Breast epithelium (tissue), 3 donors: ENCODE measurements around the gene HS6ST3.

Experiments used
- POLR2A ChIP-seq: fragments of 450-650 bp; IDR thresholded peaks from one replicate; pipeline ENCODE4 v1.6.1; 2016; ENCODE audit warnings: antibody characterized with exemption, mild to moderate bottlenecking, moderate library complexity
- POLR2AphosphoS5 ChIP-seq, 3 donors: sonication (generic); formaldehyde crosslinking; IDR thresholded peaks; one replicate each; pipeline ENCODE4 v1.6.1; 2017; ENCODE audit warnings: antibody characterized with exemption in 3 of 3
- TF ChIP-seq, protein P1 (sequence below), 3 donors: fragments of 450-650 bp; IDR thresholded peaks; one replicate each; pipeline ENCODE4 v1.5.1; 2016 to 2017; ENCODE audit warnings: antibody characterized with exemption in 3 of 3, mild to moderate bottlenecking in 3 of 3, moderate library complexity in 3 of 3

DNA sequence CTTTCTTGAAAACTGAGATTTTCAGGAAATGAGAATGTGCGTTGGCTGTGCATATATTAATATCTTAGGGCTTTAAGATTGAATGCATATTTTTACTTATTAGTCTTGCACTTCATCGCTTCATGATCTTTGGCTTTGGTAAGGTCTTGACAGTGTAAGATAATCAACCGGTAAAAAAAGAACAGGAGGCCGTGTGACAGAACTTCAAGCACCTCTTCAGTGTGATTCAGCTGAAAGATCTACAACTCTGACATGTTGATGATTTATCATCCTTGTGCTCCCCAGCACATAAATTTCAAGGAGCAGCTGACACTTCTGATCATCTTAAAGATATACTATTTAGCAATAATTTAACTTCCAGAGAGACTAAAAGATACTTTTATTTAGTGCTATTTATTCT, 195.1 kb downstream of the HS6ST3 start:
- TF ChIP-seq, protein P1, sequence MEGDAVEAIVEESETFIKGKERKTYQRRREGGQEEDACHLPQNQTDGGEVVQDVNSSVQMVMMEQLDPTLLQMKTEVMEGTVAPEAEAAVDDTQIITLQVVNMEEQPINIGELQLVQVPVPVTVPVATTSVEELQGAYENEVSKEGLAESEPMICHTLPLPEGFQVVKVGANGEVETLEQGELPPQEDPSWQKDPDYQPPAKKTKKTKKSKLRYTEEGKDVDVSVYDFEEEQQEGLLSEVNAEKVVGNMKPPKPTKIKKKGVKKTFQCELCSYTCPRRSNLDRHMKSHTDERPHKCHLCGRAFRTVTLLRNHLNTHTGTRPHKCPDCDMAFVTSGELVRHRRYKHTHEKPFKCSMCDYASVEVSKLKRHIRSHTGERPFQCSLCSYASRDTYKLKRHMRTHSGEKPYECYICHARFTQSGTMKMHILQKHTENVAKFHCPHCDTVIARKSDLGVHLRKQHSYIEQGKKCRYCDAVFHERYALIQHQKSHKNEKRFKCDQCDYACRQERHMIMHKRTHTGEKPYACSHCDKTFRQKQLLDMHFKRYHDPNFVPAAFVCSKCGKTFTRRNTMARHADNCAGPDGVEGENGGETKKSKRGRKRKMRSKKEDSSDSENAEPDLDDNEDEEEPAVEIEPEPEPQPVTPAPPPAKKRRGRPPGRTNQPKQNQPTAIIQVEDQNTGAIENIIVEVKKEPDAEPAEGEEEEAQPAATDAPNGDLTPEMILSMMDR (IDR thresholded peaks at IDR 0.05), result no peak
- TF ChIP-seq POLR2A, result no peak
- no peak for TF ChIP-seq POLR2AphosphoS5 (IDR thresholded peaks at IDR 0.05)
